GM12878 (cell line): ENCODE data around the gene TNFRSF6B. TPM values are rescaled to one million over a fixed set of nuclear protein-coding genes. Genes with fewer than 3 reads are reported as not detected.

Experiments used
- ATAC-seq: fragments of 200-7000 bp; cut with Tn5 transposase; 3 replicates; pipeline ENCODE4 v1.9.1; 2020; ENCODE audit warnings: mild to moderate bottlenecking, moderate library complexity
- BruUV-seq: library from RNA; stranded (reverse); fragments of 400-500 nt; replicated peaks from 2 replicates; lab custom pipeline; 2021; lab: Mats Ljungman, UMichigan
- CTCF ChIA-PET: fragments of 300-600 bp; sonication (Branson Sonifier 250); formaldehyde crosslinking; extraction: SDS; loops from one replicate; lab custom pipeline; 2021; ENCODE audit warnings: inconsistent platforms; lab: Yijun Ruan, JAX
- POLR2A ChIA-PET: fragments of 350-600 bp; formaldehyde crosslinking; extraction: SDS; loops from one replicate; lab custom pipeline; 2021; ENCODE audit warnings: inconsistent platforms; lab: Charles Lee
- RAD21 ChIA-PET: fragments of 300-600 bp; sonication (Branson Sonifier 250); formaldehyde crosslinking; loops from one replicate; lab custom pipeline; 2023; ENCODE audit warnings: antibody characterized with exemption; ENCODE audit not compliant: unreplicated experiment; lab: Charles Lee
- SMC1A ChIA-PET: fragments of 300-600 bp; sonication (Branson Sonifier 250); formaldehyde crosslinking; loops from one replicate; lab custom pipeline; 2023; ENCODE audit not compliant: unreplicated experiment, uncharacterized antibody; lab: Charles Lee
- DNase-seq: peaks from one replicate; pipeline ENCODE4 v3.0.0-alpha.2; 2011; ENCODE audit warnings: low read depth, low spot score
- FAIRE-seq: peaks from 3 replicates; lab custom pipeline; 2011; peaks lifted over from hg19 to GRCh38; lab: Jason Lieb, UNC
- H2AFZ ChIP-seq: 2 replicates; pipeline ENCODE4 v1.6.0; 2011; ENCODE audit warnings: low read depth, low read length, control low read depth; ENCODE audit not compliant: control insufficient read depth
- H3K27ac ChIP-seq: 2 replicates; pipeline ENCODE4 v1.5.1; 2011; ENCODE audit warnings: control low read depth; ENCODE audit not compliant: control insufficient read depth, insufficient read depth
- H3K27me3 ChIP-seq, 2 experiments: replicated peaks in 1 of 2; 2 replicates each; pipeline versions ENCODE4 v1.6.0 to v1.6.1; 2011; ENCODE audit warnings: low read length in 1 of 2; ENCODE audit not compliant: control insufficient read depth in 2 of 2, insufficient read depth in 2 of 2
- H3K36me3 ChIP-seq, 2 experiments: 2 replicates each; pipeline ENCODE4 v1.5.1; 2011; ENCODE audit warnings: low read length in 1 of 2; ENCODE audit not compliant: control insufficient read depth in 2 of 2, insufficient read depth in 2 of 2
- H3K4me1 ChIP-seq: 2 replicates; pipeline ENCODE4 v1.6.1; 2011; ENCODE audit warnings: mild to moderate bottlenecking, low read length, moderate library complexity, mixed read lengths; ENCODE audit not compliant: control insufficient read depth, insufficient read depth
- H3K4me2 ChIP-seq: 2 replicates; pipeline ENCODE4 v1.6.0; 2011; ENCODE audit warnings: control low read depth; ENCODE audit not compliant: control insufficient read depth, insufficient read depth
- H3K4me3 ChIP-seq: fragments of 200-600 bp; sonication (generic); 2 replicates; pipeline ENCODE4 v1.5.1; 2016
- H3K79me2 ChIP-seq: 2 replicates; pipeline ENCODE4 v1.6.0; 2011; ENCODE audit warnings: low read length; ENCODE audit not compliant: control insufficient read depth, insufficient read depth
- H3K9ac ChIP-seq: 2 replicates; pipeline ENCODE4 v1.8.0; 2011; ENCODE audit warnings: low read length, control low read depth, mixed read lengths; ENCODE audit not compliant: control insufficient read depth, insufficient read depth
- H3K9me3 ChIP-seq: replicated peaks from 3 replicates; pipeline ENCODE4 v1.5.1; 2011; ENCODE audit warnings: mild to moderate bottlenecking, low read length; ENCODE audit not compliant: control insufficient read depth, insufficient read depth
- H4K20me1 ChIP-seq: 2 replicates; pipeline ENCODE4 v1.6.0; 2011; ENCODE audit not compliant: control insufficient read depth, insufficient read depth
- ELK1 ChIP-seq: IDR thresholded peaks from 2 replicates; pipeline ENCODE4 v1.6.1; 2012; ENCODE audit warnings: low read depth, low read length, improper control_type of control experiment
- ESRRA ChIP-seq: IDR thresholded peaks from 2 replicates; pipeline ENCODE4 v1.6.1; 2012; ENCODE audit warnings: mild to moderate bottlenecking, low read length, improper control_type of control experiment
- FOXK2 ChIP-seq: fragments of 450-650 bp; IDR thresholded peaks from 2 replicates; pipeline ENCODE4 v1.6.1; 2017; ENCODE audit warnings: mild to moderate bottlenecking, moderate library complexity
- FOXM1 ChIP-seq: IDR thresholded peaks from 2 replicates; pipeline ENCODE4 v1.6.1; 2012; ENCODE audit warnings: low read depth, mild to moderate bottlenecking, inconsistent platforms, low read length, moderate library complexity
- MEF2A ChIP-seq: IDR thresholded peaks from 2 replicates; pipeline ENCODE4 v1.6.1; 2011; ENCODE audit warnings: low read depth, mild to moderate bottlenecking, low read length, moderate library complexity; ENCODE audit not compliant: insufficient read depth
- NFYA ChIP-seq: IDR thresholded peaks from 2 replicates; pipeline ENCODE4 v1.6.1; 2011; ENCODE audit warnings: low read depth, mild to moderate bottlenecking, low read length, improper control_type of control experiment, borderline replicate concordance
- NR2C2 ChIP-seq: IDR thresholded peaks from 2 replicates; pipeline ENCODE4 v1.6.1; 2011; ENCODE audit warnings: borderline replicate concordance, low read depth; ENCODE audit not compliant: control insufficient read depth, insufficient read length
- NR2F1 ChIP-seq: fragments of 450-650 bp; conservative IDR thresholded peaks from 2 replicates; pipeline ENCODE4 v1.6.1; 2017; ENCODE audit warnings: mild to moderate bottlenecking
- RAD51 ChIP-seq: fragments of 450-650 bp; IDR thresholded peaks from 2 replicates; pipeline ENCODE4 v1.6.1; 2016; ENCODE audit warnings: moderate library complexity, mild to moderate bottlenecking, inconsistent platforms
- ZNF207 ChIP-seq: fragments of 450-650 bp; IDR thresholded peaks from 2 replicates; pipeline ENCODE4 v1.6.1; 2014; ENCODE audit warnings: antibody characterized with exemption, mild to moderate bottlenecking, borderline replicate concordance
- WGBS: methylation state at CpG from one replicate; pipeline ENCODE4 v1.1.6; 2016; ENCODE audit warnings: low lambda C conversion rate; ENCODE audit not compliant: insufficient replicate concordance, insufficient coverage; ENCODE audit errors: missing lambda C conversion rate; 5-methylcytosine and 5-hydroxymethylcytosine counted together
- in situ Hi-C: fragments of 300-500 bp; cut with MboI; formaldehyde crosslinking; loops from 9 replicates; pipeline ENCODE4 v1.14.3; 2018; ENCODE audit warnings: mixed read lengths
- intact Hi-C: fragments of 100-400 bp; cut with micrococcal nuclease; formaldehyde crosslinking; loops from one replicate; pipeline ENCODE4 v1.14.2; 2022; ENCODE audit not compliant: unreplicated experiment
- polyA plus RNA-seq, 11 experiments: library from polyadenylated mRNA; depleted of rRNA in 4 of 11; unstranded in 6 of 11; stranded (reverse) in 5 of 11; fragments of >200 nt; fragmentation: Nextera tagmentation in 4 of 11; fragmentation: Illumina TruSeq in 1 of 11; extraction: Ambion mirVana in 4 of 11; extraction: Trizol in 1 of 11; gene quantifications; 1 replicate in 1 of 11; 2 replicates in 10 of 11; pipeline versions ENCODE4 v1.2.1 to v1.2.3, GENCODE V29; 2011 to 2016; ENCODE audit warnings: inconsistent platforms in 2 of 11, missing spikeins in 2 of 11, low read depth in 1 of 11
- total RNA-seq, 4 experiments: library from RNA; depleted of rRNA in 3 of 4; stranded (reverse); fragments of >200 nt in 3 of 4; fragmentation: Illumina TruSeq in 1 of 4; extraction: Trizol in 1 of 4; gene quantifications; 2 replicates each; pipeline versions ENCODE4 v1.2.1 to v1.2.3, GENCODE V29; 2013 to 2021
- TF ChIP-seq, protein P1 (sequence below): IDR thresholded peaks from 2 replicates; pipeline ENCODE4 v1.6.1; 2011; ENCODE audit warnings: borderline replicate concordance, low read depth, mild to moderate bottlenecking, moderate library complexity, low read length; ENCODE audit not compliant: insufficient read depth, poor library complexity, severe bottlenecking

Gene TNFRSF6B
- total and polyA plus RNA-seq, 10 of the 15 experiments (the other 5 are each of a cell fraction or from before 2014, with no cell fraction given), result 0.67 to 2.2 (median 1.8) TPM; not detected in 7

GRCh38 chr20:63731410-63731809, 35.0 kb downstream of the TNFRSF6B start:
- Histone ChIP-seq H3K36me3 (peaks cover 11 to 27% of the 10 kb centered on the region in 2 experiments; a peak in 3 of 4 replicates), H3K4me2 (peak overlapping the region; percentile 89), H3K9ac (no peak overlapping the region), H3K27ac (peak overlapping the region; percentile 93), H3K9me3 (peaks cover 1% of the 10 kb centered on the region; the same call in 2 of the 3 replicates), H4K20me1 (no peaks in the 10 kb centered on the region), H3K79me2 (peaks cover 21% of the 10 kb centered on the region), H3K4me3 (peak overlapping the region; percentile 38; the same call in 1 of the 2 replicates), H2AFZ (no peak overlapping the region), H3K27me3 (no peaks in the 10 kb centered on the region), H3K4me1 (peaks cover 61% of the 10 kb centered on the region)
- SMC1A ChIA-PET, result no interaction called here
- no peak for FAIRE-seq
- no peak for ATAC-seq
- 22% methylated on average over 5 of the region's 5 CpGs for WGBS
- BruUV-seq, result no TSS peak
- CTCF ChIA-PET, result no interaction called here
- intact Hi-C loops, result no loop called here
- POLR2A ChIA-PET, result no interaction called here
- in situ Hi-C loops, result no loop called here
- RAD21 ChIA-PET, result interaction anchor here (0.5 kb wide), 1 partner anchor 168 kb away, joined by 3 read pairs; no protein-coding TSS in a partner anchor
- DNase-seq, result no peak
- TF ChIP-seq NR2F1, result no peak
- no peak for TF ChIP-seq ESRRA
- TF ChIP-seq, protein P1, sequence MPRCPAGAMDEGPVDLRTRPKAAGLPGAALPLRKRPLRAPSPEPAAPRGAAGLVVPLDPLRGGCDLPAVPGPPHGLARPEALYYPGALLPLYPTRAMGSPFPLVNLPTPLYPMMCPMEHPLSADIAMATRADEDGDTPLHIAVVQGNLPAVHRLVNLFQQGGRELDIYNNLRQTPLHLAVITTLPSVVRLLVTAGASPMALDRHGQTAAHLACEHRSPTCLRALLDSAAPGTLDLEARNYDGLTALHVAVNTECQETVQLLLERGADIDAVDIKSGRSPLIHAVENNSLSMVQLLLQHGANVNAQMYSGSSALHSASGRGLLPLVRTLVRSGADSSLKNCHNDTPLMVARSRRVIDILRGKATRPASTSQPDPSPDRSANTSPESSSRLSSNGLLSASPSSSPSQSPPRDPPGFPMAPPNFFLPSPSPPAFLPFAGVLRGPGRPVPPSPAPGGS, result peak; percentile 84
- TF ChIP-seq RAD51, result no peak
- TF ChIP-seq FOXK2, result no peak
- TF ChIP-seq MEF2A, result no peak
- no peak for TF ChIP-seq NFYA
- TF ChIP-seq ZNF207, result no peak
- TF ChIP-seq FOXM1, result no peak
- peak; percentile 9 for TF ChIP-seq NR2C2
- no peak for TF ChIP-seq ELK1
